ENCODE results near the gene FBXO44.
"Not testable (repeated sequence)": the region's sequence is repeated elsewhere in the genome, so short reads cannot be mapped to it uniquely, and the experiment has no call there.

FBXO44 gene

DNA sequence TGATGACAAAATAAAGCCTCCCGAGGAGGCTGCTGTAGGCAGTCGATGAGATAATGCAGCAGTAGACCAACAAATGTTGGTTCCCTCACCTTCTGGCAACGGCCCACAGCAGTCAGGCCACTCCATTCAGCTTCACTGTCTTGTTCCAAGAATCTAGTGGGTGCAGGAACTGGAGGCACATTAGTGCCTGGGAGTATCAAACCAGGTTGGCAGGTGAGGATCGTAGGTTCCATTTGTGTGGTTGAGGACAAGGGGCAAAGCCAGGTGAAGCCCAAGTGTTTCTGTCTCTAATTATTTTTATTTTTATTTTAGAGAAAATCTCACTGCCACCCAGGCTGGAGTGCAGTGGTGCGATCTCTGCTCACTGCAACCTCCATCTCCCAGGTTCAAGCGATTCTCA lies 13.7 kb upstream of the FBXO44 start:
- Histone ChIP-seq H3K9me3 (ENCODE audit: insufficient read depth, low read length) (no peaks in the 10 kb centered on the region), H3K36me3 (ENCODE audit: insufficient read depth, insufficient read length, low read length) (no peaks in the 10 kb centered on the region), H3K4me1 (ENCODE audit: insufficient read depth, insufficient read length) (no peaks in the 10 kb centered on the region), H3K27me3 (ENCODE audit: insufficient read depth, insufficient read length) (peaks cover 4% of the 10 kb centered on the region), H3K4me3 (ENCODE audit: insufficient read length, low read depth) (no peak overlapping the region), H3K9ac (ENCODE audit: insufficient read length, low read depth) (no peak overlapping the region)
- TF ChIP-seq ZNF274 (IDR thresholded peaks at IDR 0.05; ENCODE audit: low read depth, low read length) (no peak), SUZ12 (IDR thresholded peaks at IDR 0.05; ENCODE audit: extremely low read depth, insufficient read depth, insufficient read length) (no peak), YY1 (IDR thresholded peaks at IDR 0.05; ENCODE audit: insufficient read depth, insufficient read length) (no peak)
- DNase-seq (ENCODE audit: low read depth, low spot score): no peak

DNA sequence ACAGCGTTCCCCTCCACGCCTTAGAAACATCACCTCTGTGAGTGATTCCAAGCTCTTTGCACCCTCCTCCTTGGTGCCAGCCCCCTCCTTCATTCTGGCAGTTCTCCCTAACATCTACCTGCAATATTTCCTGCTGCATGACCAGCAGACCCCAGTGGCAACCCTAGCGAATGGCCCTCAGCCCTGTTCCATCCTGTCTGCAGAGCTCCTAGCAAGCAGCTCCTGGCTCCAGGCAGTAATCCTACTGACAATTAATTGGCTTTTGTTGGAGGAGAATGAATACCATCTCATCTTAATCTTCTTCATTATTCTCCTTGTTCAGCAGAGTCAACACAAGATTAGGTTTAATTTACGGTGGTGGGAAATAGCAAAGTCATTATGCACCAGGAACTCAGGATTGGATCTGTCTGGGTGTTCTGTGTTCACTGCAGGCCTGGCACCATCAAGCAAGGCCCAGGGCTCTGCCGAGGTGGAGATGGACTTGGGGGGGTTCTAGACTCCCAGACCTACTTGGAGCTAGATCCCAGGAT lies 12.8 kb upstream of the FBXO44 start:
- H3K4me1 ChIP-seq (ENCODE audit: insufficient read depth, insufficient read length): no peaks in the 10 kb centered on the region
- no peak for TF ChIP-seq YY1 (IDR thresholded peaks at IDR 0.05; ENCODE audit: insufficient read depth, insufficient read length)
- no peak for TF ChIP-seq ZNF274 (IDR thresholded peaks at IDR 0.05; ENCODE audit: low read depth, low read length)
- no peak for TF ChIP-seq SUZ12 (IDR thresholded peaks at IDR 0.05; ENCODE audit: extremely low read depth, insufficient read depth, insufficient read length)

DNA sequence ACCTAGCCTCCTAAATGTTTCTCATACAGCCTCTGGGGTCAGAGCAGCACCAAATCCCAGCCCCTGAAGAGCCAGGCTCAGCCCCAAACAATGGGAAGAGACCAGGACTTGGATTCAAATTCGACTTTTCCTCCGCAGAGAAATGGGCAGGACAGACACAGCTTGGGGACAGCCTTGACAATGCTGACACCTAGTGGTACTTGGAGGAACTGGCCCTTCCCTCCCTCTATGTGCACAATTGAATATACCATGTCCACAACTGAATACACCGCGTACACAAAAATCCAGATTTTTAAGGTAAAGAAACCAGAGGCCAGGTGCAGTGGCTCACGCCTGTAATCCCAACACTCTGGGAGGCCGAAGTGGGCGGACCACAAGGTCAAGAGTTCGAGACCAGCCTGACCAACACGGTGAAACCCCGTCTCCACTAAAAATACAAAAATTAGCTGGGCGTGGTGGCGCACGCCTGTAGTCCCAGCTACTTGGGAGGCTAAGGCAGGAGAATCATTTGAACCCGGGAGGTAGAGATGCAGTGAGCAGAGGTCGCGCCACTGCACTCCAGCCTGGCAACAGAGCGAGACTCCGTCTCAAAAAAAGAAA lies 12.2 kb upstream of the FBXO44 start:
- not testable (repeated sequence) for H3K9ac ChIP-seq (ENCODE audit: insufficient read length, low read depth); H3K27me3 ChIP-seq (ENCODE audit: insufficient read depth, insufficient read length); H3K36me3 ChIP-seq (ENCODE audit: insufficient read depth, insufficient read length, low read length); H3K9me3 ChIP-seq (ENCODE audit: insufficient read depth, low read length); H3K4me1 ChIP-seq (ENCODE audit: insufficient read depth, insufficient read length); DNase-seq (ENCODE audit: low read depth, low spot score); H3K4me3 ChIP-seq (ENCODE audit: insufficient read length, low read depth)

More for the DNA sequence above, 12.8 kb upstream of the FBXO44 start:
- no peak overlapping the region for H3K4me3 ChIP-seq (ENCODE audit: insufficient read length, low read depth)
- no peak for DNase-seq (ENCODE audit: low read depth, low spot score)
- no peak overlapping the region for H3K9ac ChIP-seq (ENCODE audit: insufficient read length, low read depth)
- H3K9me3 ChIP-seq (ENCODE audit: insufficient read depth, low read length): no peaks in the 10 kb centered on the region
- no peaks in the 10 kb centered on the region for H3K27me3 ChIP-seq (ENCODE audit: insufficient read depth, insufficient read length)
- no peaks in the 10 kb centered on the region for H3K36me3 ChIP-seq (ENCODE audit: insufficient read depth, insufficient read length, low read length)

DNA sequence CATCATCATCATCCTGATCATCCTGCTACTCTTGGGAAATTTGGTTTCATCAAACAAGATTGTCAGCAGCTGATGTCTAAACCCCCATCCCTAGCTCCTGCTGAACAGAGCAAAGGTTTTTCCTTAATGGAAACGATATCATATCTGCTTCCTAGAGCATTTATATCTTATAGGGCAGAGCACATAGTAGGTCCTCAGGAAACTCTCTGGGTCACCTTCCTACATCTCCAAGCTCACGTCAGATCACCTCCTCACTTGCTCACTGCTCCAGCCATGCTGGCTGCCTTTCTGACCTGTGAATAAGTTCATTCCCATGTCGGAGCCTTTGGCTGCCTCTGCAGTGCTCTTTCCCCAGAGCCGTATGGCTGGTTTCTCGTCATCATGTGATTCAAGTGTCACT lies 10.9 kb upstream of the FBXO44 start:
- no peak for DNase-seq (ENCODE audit: low read depth, low spot score)
- H3K4me3 ChIP-seq (ENCODE audit: insufficient read length, low read depth): no peak overlapping the region
- H3K4me1 ChIP-seq (ENCODE audit: insufficient read depth, insufficient read length): peaks cover 3% of the 10 kb centered on the region
- H3K9ac ChIP-seq (ENCODE audit: insufficient read length, low read depth): no peak overlapping the region
- no peaks in the 10 kb centered on the region for H3K9me3 ChIP-seq (ENCODE audit: insufficient read depth, low read length)
- TF ChIP-seq SUZ12 (IDR thresholded peaks at IDR 0.05; ENCODE audit: extremely low read depth, insufficient read depth, insufficient read length): no peak
- TF ChIP-seq YY1 (IDR thresholded peaks at IDR 0.05; ENCODE audit: insufficient read depth, insufficient read length): no peak
- TF ChIP-seq ZNF274 (IDR thresholded peaks at IDR 0.05; ENCODE audit: low read depth, low read length): no peak
- H3K36me3 ChIP-seq (ENCODE audit: insufficient read depth, insufficient read length, low read length): no peaks in the 10 kb centered on the region
- H3K27me3 ChIP-seq (ENCODE audit: insufficient read depth, insufficient read length): no peaks in the 10 kb centered on the region

DNA sequence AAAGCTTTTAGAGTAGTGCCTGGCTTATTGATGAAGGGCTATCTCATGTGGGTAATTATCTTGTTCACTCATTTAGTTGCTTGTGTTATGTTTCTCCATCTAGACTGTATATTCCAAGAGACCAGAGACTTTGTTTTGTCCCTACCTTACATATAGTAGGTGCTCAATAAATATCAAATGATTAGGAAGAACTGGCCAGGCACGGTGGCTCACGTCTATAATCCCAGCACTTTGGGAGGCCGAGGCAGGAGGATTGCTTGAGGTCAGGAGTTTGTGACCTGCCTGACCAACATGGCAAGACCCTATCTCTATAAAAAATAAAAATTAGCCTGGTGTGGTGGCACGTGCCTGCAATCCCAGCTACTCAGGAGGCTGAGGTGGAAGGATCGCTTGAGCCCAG lies 9.4 kb upstream of the FBXO44 start:
- Histone ChIP-seq H3K36me3 (ENCODE audit: insufficient read depth, insufficient read length, low read length) (no peaks in the 10 kb centered on the region), H3K4me3 (ENCODE audit: insufficient read length, low read depth) (no peak overlapping the region), H3K9me3 (ENCODE audit: insufficient read depth, low read length) (no peaks in the 10 kb centered on the region), H3K27me3 (ENCODE audit: insufficient read depth, insufficient read length) (no peaks in the 10 kb centered on the region), H3K9ac (ENCODE audit: insufficient read length, low read depth) (no peak overlapping the region), H3K4me1 (ENCODE audit: insufficient read depth, insufficient read length) (peaks cover 12% of the 10 kb centered on the region)
- DNase-seq (ENCODE audit: low read depth, low spot score): no peak
- TF ChIP-seq ZNF274 (IDR thresholded peaks at IDR 0.05; ENCODE audit: low read depth, low read length) (no peak), SUZ12 (IDR thresholded peaks at IDR 0.05; ENCODE audit: extremely low read depth, insufficient read depth, insufficient read length) (no peak), YY1 (IDR thresholded peaks at IDR 0.05; ENCODE audit: insufficient read depth, insufficient read length) (no peak)

DNA sequence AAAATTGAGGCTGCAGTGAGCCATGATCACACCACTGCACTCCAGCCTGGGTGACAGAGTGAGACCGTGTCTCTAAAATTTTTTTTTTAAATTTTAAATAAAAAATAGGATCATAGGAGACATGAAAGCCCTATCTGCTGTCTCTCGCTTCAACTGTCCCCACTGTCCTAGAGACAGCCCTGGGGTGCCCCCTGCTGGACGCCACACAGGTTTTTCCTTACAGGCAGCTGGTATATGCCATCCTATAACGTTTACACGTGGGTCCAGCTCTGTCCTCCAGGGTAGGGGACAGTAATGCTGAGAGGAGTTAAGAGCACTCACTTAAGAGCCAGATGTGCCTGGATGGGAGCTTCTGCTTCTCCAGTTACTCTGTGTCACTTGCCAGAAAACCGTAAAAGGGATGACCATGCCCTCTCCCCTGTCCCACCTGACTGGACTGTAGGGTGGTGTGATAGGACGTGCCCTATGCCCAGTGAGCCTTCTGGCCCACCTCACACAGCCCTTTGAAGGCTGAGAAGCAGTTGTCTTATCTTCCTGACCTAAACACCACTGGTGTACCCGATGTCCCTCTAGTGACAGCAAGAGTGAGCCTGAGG lies 8.9 kb upstream of the FBXO44 start:
- DNase-seq (ENCODE audit: low read depth, low spot score): peak; percentile 63
- H3K9me3 ChIP-seq (ENCODE audit: insufficient read depth, low read length): no peaks in the 10 kb centered on the region
- H3K4me1 ChIP-seq (ENCODE audit: insufficient read depth, insufficient read length): peaks cover 15% of the 10 kb centered on the region
- H3K9ac ChIP-seq (ENCODE audit: insufficient read length, low read depth): no peak overlapping the region
- TF ChIP-seq YY1 (IDR thresholded peaks at IDR 0.05; ENCODE audit: insufficient read depth, insufficient read length): no peak
- TF ChIP-seq SUZ12 (IDR thresholded peaks at IDR 0.05; ENCODE audit: extremely low read depth, insufficient read depth, insufficient read length): no peak
- TF ChIP-seq ZNF274 (IDR thresholded peaks at IDR 0.05; ENCODE audit: low read depth, low read length): no peak
- no peaks in the 10 kb centered on the region for H3K27me3 ChIP-seq (ENCODE audit: insufficient read depth, insufficient read length)
- no peak overlapping the region for H3K4me3 ChIP-seq (ENCODE audit: insufficient read length, low read depth)
- no peaks in the 10 kb centered on the region for H3K36me3 ChIP-seq (ENCODE audit: insufficient read depth, insufficient read length, low read length)

DNA sequence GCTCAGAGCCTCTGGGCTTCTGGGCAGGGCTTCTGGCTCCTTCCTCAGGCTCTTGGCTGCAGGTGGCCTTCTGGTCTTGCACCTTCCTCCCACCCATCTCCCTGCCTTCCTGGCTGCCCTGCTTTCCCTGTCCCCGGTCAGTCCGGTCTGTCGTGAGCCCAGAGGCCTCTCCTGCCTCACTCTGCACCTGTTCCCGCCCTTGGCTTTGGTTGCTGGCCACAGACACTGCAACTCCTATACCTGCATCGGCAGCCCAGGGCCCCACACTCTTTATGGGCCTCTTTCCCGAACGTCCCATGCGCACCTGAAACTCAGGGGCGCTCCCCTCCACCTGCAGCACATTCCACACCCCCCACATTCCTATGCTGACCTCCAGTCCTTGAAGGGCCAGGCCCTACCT lies 8.4 kb upstream of the FBXO44 start:
- Histone ChIP-seq H3K9me3 (ENCODE audit: insufficient read depth, low read length) (no peaks in the 10 kb centered on the region), H3K4me1 (ENCODE audit: insufficient read depth, insufficient read length) (peaks cover 16% of the 10 kb centered on the region), H3K36me3 (ENCODE audit: insufficient read depth, insufficient read length, low read length) (no peaks in the 10 kb centered on the region), H3K27me3 (ENCODE audit: insufficient read depth, insufficient read length) (peaks cover 1% of the 10 kb centered on the region), H3K4me3 (ENCODE audit: insufficient read length, low read depth) (no peak overlapping the region), H3K9ac (ENCODE audit: insufficient read length, low read depth) (no peak overlapping the region)
- TF ChIP-seq ZNF274 (IDR thresholded peaks at IDR 0.05; ENCODE audit: low read depth, low read length) (no peak), YY1 (IDR thresholded peaks at IDR 0.05; ENCODE audit: insufficient read depth, insufficient read length) (no peak), SUZ12 (IDR thresholded peaks at IDR 0.05; ENCODE audit: extremely low read depth, insufficient read depth, insufficient read length) (no peak)
- DNase-seq (ENCODE audit: low read depth, low spot score): no peak

All from NT2/D1 (cell line).